ENCODE data around the gene NUBP2. TPM values are rescaled to one million over a fixed set of nuclear protein-coding genes. Genes with fewer than 3 reads are reported as not detected.

NUBP2 gene
- total and polyA plus RNA-seq, 8 donors = 14.7 to 171 (median 67.7) TPM

GRCh38 chr16:1784977-1785845 is 2.5 kb downstream of the NUBP2 start:
- no peaks in the 10 kb centered on the region for H3K27me3 ChIP-seq
- H3K36me3 ChIP-seq = peaks cover 24 to 62% (median 61%) of the 10 kb centered on the region in 4 donors
- H3K4me3 ChIP-seq = no peak overlapping the region
- no peak for TF ChIP-seq POLR2AphosphoS5 (IDR thresholded peaks at IDR 0.05)
- peak in 1 of 2 donors; percentile 2 for DNase-seq
- H3K4me1 ChIP-seq = peaks cover 35 to 57% (median 53%) of the 10 kb centered on the region in 4 donors
- H3K9me3 ChIP-seq = no peaks in the 10 kb centered on the region
- intact Hi-C loops (cut with DNase I; ENCODE audit: low total_unique reads) = no loop called here
- H3K27ac ChIP-seq = no peak overlapping the region
- WGBS, 5 donors = 85 to 89% (median 86%) methylated on average over 25 to 26 of the region's 26 CpGs

- H3K4me3 ChIP-seq = no peak overlapping the region
- 84 to 88% (median 85%) methylated on average over 10 to 14 of the region's 14 CpGs for whole genome bisulfite sequencing, 5 donors
- H3K27me3 ChIP-seq = no peaks in the 10 kb centered on the region
- peaks cover 33 to 51% (median 48%) of the 10 kb centered on the region in 4 donors for H3K4me1 ChIP-seq
- TF ChIP-seq POLR2A (IDR thresholded peaks at IDR 0.05) = no peak
- no peak for TF ChIP-seq POLR2AphosphoS5 (IDR thresholded peaks at IDR 0.05)
- TF ChIP-seq EP300 (IDR thresholded peaks at IDR 0.05) = no peak
- no peak for TF ChIP-seq CTCF (IDR thresholded peaks at IDR 0.05)
- no peak overlapping the region for H3K27ac ChIP-seq
- DNase-seq = peak in 1 of 2 donors; percentile 4
- intact Hi-C loops (cut with DNase I; ENCODE audit: low total_unique reads) = no loop called here
- peaks cover 18 to 62% (median 61%) of the 10 kb centered on the region in 4 donors for H3K36me3 ChIP-seq
- H3K9me3 ChIP-seq = no peaks in the 10 kb centered on the region
Measured at GRCh38 chr16:1785846-1786170, 3.0 kb downstream of the NUBP2 start.

GRCh38 chr16:1786242-1787055 is 3.7 kb downstream of the NUBP2 start:
- peak in 1 of 2 donors; percentile 8 for DNase-seq
- H3K9me3 ChIP-seq = no peaks in the 10 kb centered on the region
- no peak overlapping the region for H3K27ac ChIP-seq
- 82 to 93% (median 87%) methylated on average over 23 to 51 of the region's 51 CpGs for WGBS, 5 donors
- TF ChIP-seq CTCF (IDR thresholded peaks at IDR 0.05) = no peak
- no peak for TF ChIP-seq POLR2AphosphoS5 (IDR thresholded peaks at IDR 0.05)
- no peak for TF ChIP-seq POLR2A (IDR thresholded peaks at IDR 0.05)
- TF ChIP-seq EP300 (IDR thresholded peaks at IDR 0.05) = no peak
- H3K4me1 ChIP-seq = peaks cover 27 to 44% (median 41%) of the 10 kb centered on the region in 4 donors
- intact Hi-C loops (cut with DNase I; ENCODE audit: low total_unique reads) = no loop called here
- H3K27me3 ChIP-seq = no peaks in the 10 kb centered on the region
- H3K36me3 ChIP-seq = peaks cover 17 to 65% (median 64%) of the 10 kb centered on the region in 4 donors
- H3K4me3 ChIP-seq = no peak overlapping the region

- Histone ChIP-seq H3K27me3 (no peaks in the 10 kb centered on the region), H3K36me3 (peaks cover 17 to 70% (median 69%) of the 10 kb centered on the region in 4 donors), H3K9me3 (no peaks in the 10 kb centered on the region), H3K4me1 (peaks cover 23 to 39% (median 36%) of the 10 kb centered on the region in 4 donors), H3K27ac (no peak overlapping the region), H3K4me3 (no peak overlapping the region)
- no peak for TF ChIP-seq EP300 (IDR thresholded peaks at IDR 0.05)
- no peak for TF ChIP-seq POLR2AphosphoS5 (IDR thresholded peaks at IDR 0.05)
- TF ChIP-seq CTCF (IDR thresholded peaks at IDR 0.05) = no peak
- no peak for TF ChIP-seq POLR2A (IDR thresholded peaks at IDR 0.05)
- intact Hi-C loops (cut with DNase I; ENCODE audit: low total_unique reads) = no loop called here
- peak in 1 of 2 donors; percentile 0 for DNase-seq
- WGBS, 5 donors = 80 to 94% (median 88%) methylated on average over 3 to 6 of the region's 6 CpGs
Measured at GRCh38 chr16:1787056-1787321, 4.2 kb downstream of the NUBP2 start.
